Inflammatory macrophage (primary cell): Measurements from ENCODE around the gene MEGF8.

Experiments used
- DNase-seq, 2 donors: peaks; one replicate each; pipeline ENCODE4 v3.0.0-alpha.2; 2020 to 2022

MEGF8 gene

GRCh38 chr19:42360787-42361544, 35.5 kb downstream of the MEGF8 start:
- DNase-seq, result no peak

- no peak for DNase-seq
Measured at GRCh38 chr19:42361545-42361910, 36.1 kb downstream of the MEGF8 start.

- DNase-seq, result no peak
Measured at GRCh38 chr19:42362342-42362741, 36.9 kb downstream of the MEGF8 start.

GRCh38 chr19:42362891-42363440, 37.5 kb downstream of the MEGF8 start:
- no peak for DNase-seq

- peak; percentile 68 to 74 for DNase-seq
Measured at GRCh38 chr19:42363614-42364346, 38.3 kb downstream of the MEGF8 start.

- DNase-seq, result no peak
Measured at GRCh38 chr19:42366673-42367072, 41.2 kb downstream of the MEGF8 start.

- DNase-seq, result no peak
Measured at GRCh38 chr19:42367929-42368328, 42.5 kb downstream of the MEGF8 start.

- DNase-seq, result no peak
Measured at GRCh38 chr19:42368360-42368759, 42.9 kb downstream of the MEGF8 start.

GRCh38 chr19:42368765-42369164, 43.3 kb downstream of the MEGF8 start:
- DNase-seq, result no peak

GRCh38 chr19:42369433-42370067, 44.1 kb downstream of the MEGF8 start:
- DNase-seq, result no peak

- DNase-seq, result no peak
Measured at GRCh38 chr19:42370068-42370520, 44.7 kb downstream of the MEGF8 start.

- peak; percentile 13 to 25 for DNase-seq
Measured at GRCh38 chr19:42370626-42371175, 45.3 kb downstream of the MEGF8 start.

- no peak for DNase-seq
Measured at GRCh38 chr19:42374826-42375376, 49.5 kb downstream of the MEGF8 start.

GRCh38 chr19:42375415-42376176, 50.2 kb downstream of the MEGF8 start:
- DNase-seq, result no peak

GRCh38 chr19:42376177-42376555, 50.7 kb downstream of the MEGF8 start:
- DNase-seq, result no peak

- no peak for DNase-seq
Measured at GRCh38 chr19:42378225-42379215, 53.1 kb downstream of the MEGF8 start.

GRCh38 chr19:42380155-42380554, 54.7 kb downstream of the MEGF8 start:
- DNase-seq, result no peak

GRCh38 chr19:42386974-42387707, 61.7 kb downstream of the MEGF8 start:
- DNase-seq, result peak; percentile 54 to 63

GRCh38 chr19:42388851-42389489, 63.5 kb downstream of the MEGF8 start:
- DNase-seq, result no peak
